Subcutaneous adipose tissue (tissue), 4 donors: ENCODE measurements around the gene FOXN4. TPM values are rescaled to one million over a fixed set of nuclear protein-coding genes. Genes with fewer than 3 reads are reported as not detected.

Experiments used
- CTCF ChIP-seq: fragments of 450-650 bp; IDR thresholded peaks from one replicate; pipeline ENCODE4 v1.5.1; 2016; ENCODE audit warnings: low read depth, mild to moderate bottlenecking, control low read depth, antibody characterized with exemption, moderate library complexity
- total RNA-seq, 4 donors: library from RNA; depleted of rRNA; stranded (reverse); fragments of >200 nt; gene quantifications; one replicate each; pipeline ENCODE4 v1.1.0, GENCODE V29; 2016

Gene FOXN4
- total RNA-seq, 4 donors from 2014 or later = not detected

GRCh38 chr12:109264943-109265650, 44.0 kb downstream of the FOXN4 start:
- no peak for TF ChIP-seq CTCF

- no peak for TF ChIP-seq CTCF
Observed at GRCh38 chr12:109264095-109264942, 44.8 kb downstream of the FOXN4 start.

GRCh38 chr12:109263439-109263838, 45.6 kb downstream of the FOXN4 start:
- no peak for TF ChIP-seq CTCF

- TF ChIP-seq CTCF = no peak
Observed at GRCh38 chr12:109261939-109262338, 47.1 kb downstream of the FOXN4 start.

- no peak for TF ChIP-seq CTCF
Observed at GRCh38 chr12:109261087-109261486, 48.0 kb downstream of the FOXN4 start.

- no peak for TF ChIP-seq CTCF
Observed at GRCh38 chr12:109259545-109259895, 49.6 kb downstream of the FOXN4 start.

GRCh38 chr12:109258607-109259544, 50.2 kb downstream of the FOXN4 start:
- no peak for TF ChIP-seq CTCF
